ENCODE data around the gene TTC12.
A peak's percentile ranks its signal among the peaks of the same experiment; 100 is the strongest.

Gene TTC12

GRCh38 chr11:113331441-113331840 lies 17.1 kb downstream of the TTC12 start:
- DNase-seq = no peak

- no peak for DNase-seq
These were observed 17.6 kb downstream of the TTC12 start for GRCh38 chr11:113332023-113332422.

- DNase-seq = no peak
These were observed 18.4 kb downstream of the TTC12 start for GRCh38 chr11:113332638-113333329.

GRCh38 chr11:113334183-113334582 lies 19.8 kb downstream of the TTC12 start:
- no peak for DNase-seq

- no peak for DNase-seq
These were observed 24.3 kb downstream of the TTC12 start for GRCh38 chr11:113338730-113339129.

- no peak for DNase-seq
These were observed 25.7 kb downstream of the TTC12 start for GRCh38 chr11:113339929-113340589.

GRCh38 chr11:113341388-113342165 lies 27.2 kb downstream of the TTC12 start:
- no peak for DNase-seq

GRCh38 chr11:113345978-113346377 lies 31.6 kb downstream of the TTC12 start:
- DNase-seq = no peak

- DNase-seq = no peak
These were observed 35.1 kb downstream of the TTC12 start for GRCh38 chr11:113349528-113349927.

GRCh38 chr11:113350336-113351067 lies 36.1 kb downstream of the TTC12 start:
- DNase-seq = no peak

GRCh38 chr11:113351068-113351450 lies 36.7 kb downstream of the TTC12 start:
- DNase-seq = no peak

- no peak for DNase-seq
These were observed 37.1 kb downstream of the TTC12 start for GRCh38 chr11:113351480-113351879.

GRCh38 chr11:113356203-113356602 lies 41.8 kb downstream of the TTC12 start:
- no peak for DNase-seq

- no peak for DNase-seq
These were observed 49.0 kb downstream of the TTC12 start for GRCh38 chr11:113363406-113363805.

GRCh38 chr11:113363996-113364641 lies 49.7 kb downstream of the TTC12 start:
- DNase-seq = no peak

- DNase-seq = no peak
These were observed 51.5 kb downstream of the TTC12 start for GRCh38 chr11:113365895-113366294.

- DNase-seq = no peak
These were observed 55.0 kb downstream of the TTC12 start for GRCh38 chr11:113369411-113369810.

GRCh38 chr11:113370634-113371033 lies 56.3 kb downstream of the TTC12 start:
- no peak for DNase-seq

- no peak for DNase-seq
These were observed 57.9 kb downstream of the TTC12 start for GRCh38 chr11:113372309-113372708.

GRCh38 chr11:113373306-113373705 lies 58.9 kb downstream of the TTC12 start:
- peak; percentile 57 for DNase-seq

- no peak for DNase-seq
These were observed 59.7 kb downstream of the TTC12 start for GRCh38 chr11:113373981-113374560.

- no peak for DNase-seq
These were observed 61.0 kb downstream of the TTC12 start for GRCh38 chr11:113375402-113375801.
